ENCODE data around the gene EEF1AKMT2. TPM values are rescaled to one million over a fixed set of nuclear protein-coding genes. Genes with fewer than 3 reads are reported as not detected.

The EEF1AKMT2 gene
- total RNA-seq, 2 experiments from 2014 or later: 19.3 to 19.6 TPM

DNA sequence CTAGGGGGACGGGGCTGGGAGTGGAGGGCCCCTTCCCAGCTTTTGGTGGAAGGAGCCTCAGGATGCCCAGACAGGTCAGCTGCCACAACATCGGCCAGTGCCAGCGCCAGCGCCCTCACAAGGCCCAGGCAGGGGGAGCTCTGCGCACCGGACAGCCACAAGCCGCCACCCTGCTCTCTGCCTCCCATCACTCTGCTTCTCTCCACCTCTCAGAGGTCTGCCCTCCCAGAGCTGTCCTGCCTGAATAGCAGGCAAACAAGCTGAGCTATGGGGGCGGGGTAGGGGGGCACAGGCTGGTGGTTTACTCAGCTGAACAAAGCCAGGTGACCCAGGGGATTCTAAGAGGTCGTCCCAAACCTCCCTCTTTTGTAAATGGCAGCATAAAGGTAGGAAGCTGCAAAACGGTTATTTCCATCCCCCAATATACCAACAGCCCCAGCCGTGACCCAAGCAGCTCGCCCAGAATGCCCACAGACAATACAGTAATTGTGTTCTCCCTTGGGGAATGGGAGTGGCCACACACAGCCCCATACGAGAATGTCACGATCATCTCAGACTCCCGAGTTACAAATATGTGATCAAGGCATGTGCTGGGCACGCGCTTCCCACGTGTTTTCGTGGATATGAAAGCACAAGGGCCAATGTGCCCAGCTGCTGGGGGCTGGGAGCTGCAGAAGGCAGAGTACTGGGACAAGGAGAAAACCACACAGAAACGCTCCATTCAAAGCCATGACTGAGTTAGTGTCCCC is 67.2 kb downstream of the EEF1AKMT2 start:
- Mint-ChIP-seq H3K27me3 (no peaks in the 10 kb centered on the region), H3K27ac (no peak overlapping the region), H3K4me1 (peaks cover 77% of the 10 kb centered on the region), H3K4me3 (no peak overlapping the region), H3K9me3 (no peaks in the 10 kb centered on the region), H3K36me3 (peaks cover 11% of the 10 kb centered on the region)
- DNase-seq: no peak

DNA sequence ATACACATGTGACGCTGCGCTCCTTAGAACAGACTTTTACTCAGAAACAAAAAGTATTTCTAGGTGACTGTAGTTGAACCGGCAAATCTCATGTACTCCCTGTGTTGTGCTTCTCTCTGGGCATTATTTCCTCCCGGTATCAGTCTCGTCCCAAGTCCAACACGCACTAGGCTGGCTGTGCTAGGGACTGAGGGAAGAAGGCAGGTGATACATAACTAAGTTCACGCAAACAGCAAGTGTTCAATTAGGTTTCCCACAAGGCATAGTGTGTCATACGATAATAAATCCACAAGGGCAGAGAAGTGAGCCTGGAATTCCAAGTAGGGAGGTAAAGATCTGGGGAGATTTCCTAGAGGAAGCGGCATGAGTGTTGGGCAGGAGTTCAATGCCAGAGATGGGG is 67.9 kb downstream of the EEF1AKMT2 start:
- Mint-ChIP-seq H3K27ac (peak overlapping the region; percentile 92), H3K9me3 (no peaks in the 10 kb centered on the region), H3K4me3 (no peak overlapping the region), H3K36me3 (peaks cover 11% of the 10 kb centered on the region), H3K4me1 (peaks cover 77% of the 10 kb centered on the region), H3K27me3 (no peaks in the 10 kb centered on the region)
- no peak for DNase-seq

DNA sequence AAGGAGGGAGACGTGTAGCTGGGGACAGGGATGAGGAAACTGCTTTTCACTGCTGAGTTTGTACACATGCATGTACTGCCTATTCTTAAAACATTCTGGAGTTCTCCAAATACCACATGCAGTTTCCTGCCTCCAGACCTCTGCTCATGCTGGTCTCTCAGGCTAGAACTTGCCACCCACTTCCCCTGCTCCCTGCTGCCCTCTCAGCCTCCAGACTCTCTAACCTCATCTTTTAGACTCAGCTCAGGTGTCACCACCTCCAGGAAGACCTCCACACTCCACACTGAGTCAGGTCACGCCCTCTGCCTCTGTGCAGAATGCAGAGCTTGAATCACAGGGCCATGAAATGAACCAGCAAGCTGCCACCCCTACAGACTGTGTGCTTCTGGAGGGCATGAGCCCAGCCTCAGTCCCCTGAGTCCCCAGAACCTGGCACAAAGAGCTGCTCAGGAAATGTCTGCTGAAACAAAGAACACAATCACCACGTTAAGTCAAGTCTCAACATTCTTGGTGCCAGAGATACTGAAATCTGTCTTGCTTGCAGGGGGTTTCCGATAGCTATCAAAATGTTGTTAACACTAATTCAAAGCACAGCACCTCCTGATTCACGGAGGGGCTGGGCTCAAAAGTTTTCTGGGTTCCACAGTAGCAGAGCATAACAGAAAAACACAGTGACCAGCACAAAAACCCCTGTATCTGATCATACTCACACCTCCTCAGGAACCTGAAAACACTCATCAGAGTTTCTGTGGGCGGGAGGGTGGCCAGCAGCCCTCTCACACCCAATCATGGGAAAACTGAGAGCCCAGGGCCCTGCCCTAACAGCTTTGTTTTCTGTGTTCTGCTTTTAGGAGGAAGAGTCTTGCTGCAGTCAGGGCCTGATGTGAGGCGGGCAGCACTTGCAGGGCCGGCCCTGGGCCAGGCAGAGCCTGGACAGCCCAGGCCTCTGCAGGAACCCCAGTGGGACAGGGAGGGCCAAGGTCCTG is 68.6 kb downstream of the EEF1AKMT2 start:
- peak; percentile 70 for DNase-seq
- Mint-ChIP-seq H3K9me3 (no peaks in the 10 kb centered on the region), H3K27me3 (no peaks in the 10 kb centered on the region), H3K36me3 (peaks cover 11% of the 10 kb centered on the region), H3K4me3 (peak overlapping the region; percentile 59), H3K4me1 (peaks cover 77% of the 10 kb centered on the region), H3K27ac (peak overlapping the region; percentile 92)

DNA sequence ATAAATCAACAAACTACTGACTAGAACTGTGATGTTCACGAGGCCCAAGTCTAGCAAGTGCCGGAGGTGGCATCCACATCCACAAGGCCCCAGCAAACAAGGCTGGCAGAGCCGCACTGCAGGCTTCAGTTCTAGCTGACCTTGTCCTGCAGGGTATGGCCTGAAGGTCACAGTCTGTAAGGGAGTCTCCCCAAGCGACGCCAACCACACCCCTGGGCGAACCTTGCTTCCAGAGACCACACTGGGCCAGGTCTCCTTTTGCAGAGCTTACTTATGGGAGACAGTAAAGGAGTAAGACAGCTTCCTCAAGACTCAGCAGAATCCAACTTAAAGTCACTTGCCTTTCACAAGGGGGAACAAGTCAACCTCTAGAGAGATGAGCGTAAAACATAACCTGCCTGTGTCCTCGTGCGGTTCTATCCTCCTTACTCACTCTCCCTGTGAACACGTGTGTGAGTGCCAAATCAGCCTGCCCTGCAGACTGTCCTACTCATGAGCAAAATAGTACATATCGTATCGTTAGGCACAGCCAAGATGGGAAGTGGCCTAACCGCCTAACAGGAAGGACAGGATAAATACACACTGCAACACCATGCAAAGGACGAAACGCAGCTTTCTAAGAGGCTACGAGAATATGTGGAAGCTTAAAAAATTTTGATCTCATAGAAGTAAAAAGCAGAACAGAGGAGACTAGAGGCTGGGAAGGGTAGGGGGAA is 70.2 kb downstream of the EEF1AKMT2 start:
- H3K9me3 Mint-ChIP-seq: no peaks in the 10 kb centered on the region
- no peaks in the 10 kb centered on the region for H3K27me3 Mint-ChIP-seq
- no peak for DNase-seq
- H3K4me3 Mint-ChIP-seq: peak overlapping the region; percentile 5
- peaks cover 23% of the 10 kb centered on the region for H3K36me3 Mint-ChIP-seq
- H3K4me1 Mint-ChIP-seq: peaks cover 79% of the 10 kb centered on the region
- peak overlapping the region; percentile 51 for H3K27ac Mint-ChIP-seq

DNA sequence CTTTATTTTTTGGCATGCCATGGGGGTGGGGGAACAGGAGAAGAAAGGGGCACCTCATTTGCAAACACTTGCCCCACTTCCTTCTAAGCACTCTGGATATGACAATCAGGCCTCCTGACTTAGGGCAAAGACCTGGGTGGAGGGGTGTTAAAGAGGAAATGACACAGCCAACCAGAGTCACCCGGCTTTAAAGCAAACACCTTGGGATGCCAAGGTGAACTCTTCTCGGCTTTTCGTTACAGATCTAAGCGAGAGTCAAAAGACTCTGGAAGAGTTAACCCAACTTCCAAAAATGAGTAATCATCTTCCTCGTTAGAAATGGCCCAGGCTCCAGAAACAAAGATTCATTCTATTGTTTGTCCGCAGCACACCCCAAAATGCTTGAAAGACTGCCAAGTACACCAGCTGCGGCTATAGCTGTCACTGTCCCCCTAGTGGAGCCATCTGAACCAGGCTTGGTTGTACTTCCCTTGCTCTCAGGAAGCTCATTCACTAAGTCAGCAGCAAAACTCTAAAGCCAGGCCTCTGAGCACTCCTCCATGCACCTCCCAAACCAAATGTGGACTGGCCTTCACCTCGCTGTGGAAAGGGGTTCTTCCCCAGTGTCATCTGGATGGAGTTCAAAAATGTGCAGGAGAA is 72.4 kb downstream of the EEF1AKMT2 start:
- H3K4me3 Mint-ChIP-seq: peak overlapping the region; percentile 35
- no peaks in the 10 kb centered on the region for H3K9me3 Mint-ChIP-seq
- H3K36me3 Mint-ChIP-seq: peaks cover 28% of the 10 kb centered on the region
- peak overlapping the region; percentile 76 for H3K27ac Mint-ChIP-seq
- peak; percentile 61 for DNase-seq
- H3K4me1 Mint-ChIP-seq: peaks cover 83% of the 10 kb centered on the region
- no peaks in the 10 kb centered on the region for H3K27me3 Mint-ChIP-seq

DNA sequence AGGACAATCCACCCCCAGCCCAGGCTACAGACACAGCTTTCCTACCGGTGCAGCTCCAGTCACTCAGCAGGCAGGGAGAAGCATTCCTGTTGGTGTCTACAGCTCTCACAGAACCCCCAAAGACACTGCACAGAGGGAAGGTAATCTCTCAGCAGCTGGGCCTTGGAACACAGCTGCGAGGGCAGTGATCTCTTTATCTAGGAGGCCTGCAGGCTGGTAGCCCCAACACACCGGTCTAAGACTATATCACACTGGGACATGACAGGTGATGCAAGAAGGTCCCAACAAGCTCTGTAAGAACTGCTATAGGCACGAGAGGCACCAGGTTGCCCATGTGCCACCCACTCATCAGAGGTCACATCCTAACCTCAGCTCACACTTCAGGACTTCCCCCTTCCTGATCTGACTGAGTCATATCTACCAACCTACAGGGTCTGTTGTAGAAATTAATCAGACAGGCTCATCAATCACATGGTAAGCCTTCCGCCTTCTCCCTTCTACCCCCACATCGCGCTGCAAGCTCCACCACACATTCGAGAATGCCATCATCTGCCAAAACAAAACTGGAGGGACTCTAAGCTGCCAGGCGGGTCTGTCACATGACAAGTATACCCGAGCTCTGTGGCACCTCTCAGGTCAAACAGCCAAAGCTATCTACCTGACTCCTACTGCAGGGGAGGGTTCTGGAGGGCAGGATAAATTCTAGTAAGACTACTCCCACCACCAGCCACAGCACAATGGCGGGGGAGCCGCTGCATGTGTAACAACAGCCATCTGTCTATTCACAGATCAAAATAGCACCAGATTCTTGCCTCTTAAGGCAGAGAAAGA is 73.6 kb downstream of the EEF1AKMT2 start:
- H3K4me3 Mint-ChIP-seq: peak overlapping the region; percentile 35
- no peaks in the 10 kb centered on the region for H3K27me3 Mint-ChIP-seq
- DNase-seq: peak; percentile 81
- H3K9me3 Mint-ChIP-seq: no peaks in the 10 kb centered on the region
- H3K36me3 Mint-ChIP-seq: peaks cover 28% of the 10 kb centered on the region
- H3K27ac Mint-ChIP-seq: peak overlapping the region; percentile 76
- peaks cover 82% of the 10 kb centered on the region for H3K4me1 Mint-ChIP-seq

DNA sequence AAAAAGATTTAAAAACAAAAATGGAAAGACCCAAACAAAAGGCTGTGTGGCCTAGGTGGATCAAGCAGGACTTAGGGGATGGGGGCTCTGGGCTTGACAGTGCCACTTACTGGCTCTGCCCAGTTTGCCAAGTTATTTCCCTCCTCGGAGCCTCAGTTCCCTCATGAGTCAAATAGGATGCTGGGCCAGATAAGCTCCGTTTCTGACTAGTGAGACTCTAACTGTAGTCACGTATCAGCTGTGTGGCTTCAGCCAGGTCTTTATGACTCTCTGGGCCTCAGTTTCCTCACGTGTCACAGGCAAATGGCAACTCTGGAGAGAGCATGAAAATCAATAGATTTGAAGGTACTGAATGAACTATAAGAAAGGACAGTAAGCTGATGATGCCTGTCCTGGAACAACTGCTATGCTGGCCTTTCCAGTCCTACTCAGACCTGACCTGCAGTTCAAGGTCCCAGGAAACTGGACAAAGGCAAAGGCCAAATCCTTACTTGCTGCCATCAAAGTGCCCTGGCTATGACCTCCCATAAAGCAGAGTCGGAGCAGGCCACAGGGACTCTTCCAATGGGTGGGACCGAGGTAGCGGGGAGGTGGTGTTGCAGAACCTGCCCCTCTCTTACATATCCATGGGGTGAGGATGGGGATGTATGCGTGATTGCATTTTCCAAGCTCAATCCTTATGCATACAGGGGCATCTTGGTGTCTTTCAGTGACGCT is 74.5 kb downstream of the EEF1AKMT2 start:
- Mint-ChIP-seq H3K27me3 (no peaks in the 10 kb centered on the region), H3K36me3 (peaks cover 28% of the 10 kb centered on the region), H3K4me3 (peak overlapping the region; percentile 33), H3K27ac (peak overlapping the region; percentile 76), H3K4me1 (peaks cover 79% of the 10 kb centered on the region), H3K9me3 (no peaks in the 10 kb centered on the region)
- DNase-seq: no peak

DNA sequence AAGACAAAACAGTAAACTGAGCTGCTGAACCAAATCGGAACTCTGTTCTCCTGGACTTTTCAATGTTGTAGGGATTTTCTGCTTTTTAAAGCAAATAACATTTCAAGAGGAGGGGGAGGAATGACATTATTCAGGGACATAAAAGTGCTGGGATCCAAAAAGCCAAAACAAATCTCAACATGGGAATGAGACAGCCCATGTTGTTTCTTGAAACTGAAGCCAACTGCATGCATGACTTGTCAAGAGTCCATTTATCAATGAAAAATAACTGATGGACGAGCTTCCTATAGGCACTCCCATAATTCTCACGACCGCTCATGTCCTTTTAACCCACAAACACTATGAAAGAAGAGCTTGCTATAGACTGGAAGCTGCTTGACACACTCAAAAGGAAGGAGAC is 75.3 kb downstream of the EEF1AKMT2 start:
- no peak for DNase-seq
- no peak overlapping the region for H3K4me3 Mint-ChIP-seq
- peaks cover 23% of the 10 kb centered on the region for H3K36me3 Mint-ChIP-seq
- no peaks in the 10 kb centered on the region for H3K27me3 Mint-ChIP-seq
- no peak overlapping the region for H3K27ac Mint-ChIP-seq
- H3K9me3 Mint-ChIP-seq: no peaks in the 10 kb centered on the region
- H3K4me1 Mint-ChIP-seq: peaks cover 72% of the 10 kb centered on the region

DNA sequence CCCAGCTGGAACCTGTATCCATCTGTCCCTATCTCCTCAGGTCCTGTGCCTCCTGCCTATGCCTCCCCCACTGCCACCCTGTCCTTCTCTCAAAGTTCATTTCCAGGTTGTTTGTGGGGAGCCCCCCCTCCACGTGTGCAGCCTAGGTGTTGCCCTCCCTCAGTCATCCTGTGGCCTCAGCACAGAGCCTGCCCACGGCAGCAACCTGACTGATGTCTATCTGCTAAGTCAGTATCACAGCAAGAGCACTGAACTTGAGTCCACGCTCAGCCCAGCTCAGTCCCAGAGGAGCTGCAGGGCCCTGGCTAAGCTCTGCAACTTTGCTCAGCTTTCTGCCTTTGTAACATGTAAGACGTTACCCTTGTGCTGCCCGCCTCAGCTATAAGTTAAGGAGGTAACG is 76.2 kb downstream of the EEF1AKMT2 start:
- no peak for DNase-seq
- H3K9me3 Mint-ChIP-seq: no peaks in the 10 kb centered on the region
- H3K27me3 Mint-ChIP-seq: no peaks in the 10 kb centered on the region
- H3K4me3 Mint-ChIP-seq: no peak overlapping the region
- peaks cover 23% of the 10 kb centered on the region for H3K36me3 Mint-ChIP-seq
- H3K27ac Mint-ChIP-seq: peak overlapping the region; percentile 25
- peaks cover 73% of the 10 kb centered on the region for H3K4me1 Mint-ChIP-seq

DNA sequence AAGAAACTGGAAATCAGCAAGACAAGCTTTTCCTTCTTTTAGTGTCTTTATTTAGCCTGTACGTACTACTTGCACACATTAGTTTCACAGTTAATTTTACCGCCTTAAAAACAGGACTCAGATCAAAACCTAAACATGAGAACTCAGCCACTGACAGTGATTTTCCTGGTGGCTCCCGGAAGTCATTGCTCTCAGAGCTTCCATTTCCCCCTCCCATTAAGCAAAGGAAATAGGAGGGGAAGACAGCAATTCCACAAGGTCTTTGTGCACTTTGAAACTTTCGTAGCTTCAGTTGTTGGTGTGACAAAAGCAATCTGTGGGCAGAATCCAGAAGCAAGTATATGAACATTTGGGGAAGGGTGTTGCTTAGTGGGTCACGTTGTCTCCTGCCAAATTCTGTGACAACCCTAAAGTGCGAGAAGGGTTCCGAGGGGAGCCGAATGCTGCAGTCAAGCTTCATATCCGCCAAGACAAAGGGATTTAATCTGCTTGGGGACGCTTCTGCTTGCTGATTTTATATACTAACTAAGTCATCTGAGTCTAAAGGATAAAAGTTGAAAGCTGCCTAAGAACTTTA is 77.9 kb downstream of the EEF1AKMT2 start:
- Mint-ChIP-seq H3K4me3 (no peak overlapping the region), H3K27ac (no peak overlapping the region), H3K9me3 (no peaks in the 10 kb centered on the region), H3K4me1 (peaks cover 63% of the 10 kb centered on the region), H3K27me3 (no peaks in the 10 kb centered on the region), H3K36me3 (peaks cover 21% of the 10 kb centered on the region)
- no peak for DNase-seq

DNA sequence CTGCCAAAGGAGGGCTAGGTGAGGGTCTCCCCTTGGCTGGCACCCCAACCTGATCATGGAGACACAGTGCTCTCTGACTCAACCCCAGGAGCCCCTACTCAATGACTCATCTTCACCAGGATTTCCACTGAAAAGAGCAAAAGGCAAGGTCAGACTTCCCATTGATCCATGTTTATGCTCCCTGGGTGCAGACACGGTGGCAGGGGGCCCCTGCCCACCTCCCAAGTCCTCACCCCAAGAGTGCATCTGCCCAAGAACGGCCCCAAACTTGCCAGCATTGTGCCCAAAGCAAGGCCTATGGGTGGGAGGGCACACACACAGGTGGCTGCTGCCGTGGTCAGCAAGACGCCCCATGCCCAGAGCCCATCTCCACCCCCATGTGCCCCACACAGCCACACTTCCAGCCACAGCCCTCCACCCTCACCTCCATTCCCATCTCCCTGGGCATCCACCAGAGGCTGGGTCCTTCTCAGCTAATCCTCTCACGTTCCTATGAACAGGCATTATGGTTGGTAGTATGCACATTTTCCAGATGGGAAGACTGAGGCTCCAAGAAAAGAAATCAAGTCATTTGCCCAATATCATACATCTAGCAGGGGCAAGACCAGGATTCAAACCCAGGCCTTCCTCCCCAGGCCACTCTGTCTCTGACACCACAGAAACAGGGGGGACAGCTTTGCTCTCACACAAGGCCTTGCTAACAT is 78.8 kb downstream of the EEF1AKMT2 start:
- H3K9me3 Mint-ChIP-seq: no peaks in the 10 kb centered on the region
- no peak overlapping the region for H3K4me3 Mint-ChIP-seq
- no peak for DNase-seq
- H3K36me3 Mint-ChIP-seq: peaks cover 21% of the 10 kb centered on the region
- no peaks in the 10 kb centered on the region for H3K27me3 Mint-ChIP-seq
- no peak overlapping the region for H3K27ac Mint-ChIP-seq
- peaks cover 57% of the 10 kb centered on the region for H3K4me1 Mint-ChIP-seq

DNA sequence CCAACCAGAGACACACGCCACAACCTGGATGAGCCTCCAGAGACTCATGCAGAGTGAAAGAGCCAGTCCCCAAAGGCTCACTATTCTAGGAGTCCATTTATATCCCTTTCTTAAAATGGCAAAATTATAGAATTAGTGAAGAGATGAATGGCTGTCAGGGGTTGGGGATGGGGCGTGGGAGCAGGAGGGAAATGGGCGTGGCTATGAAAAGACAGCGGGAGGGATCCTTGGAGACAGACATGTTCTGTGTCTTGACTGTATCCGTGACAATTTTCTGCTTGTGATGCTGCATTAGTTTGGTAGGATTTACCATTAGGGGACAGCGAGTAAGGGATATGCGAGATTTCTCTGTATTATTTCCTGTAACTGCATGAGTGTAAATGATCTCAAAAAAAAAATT is 80.5 kb downstream of the EEF1AKMT2 start:
- Mint-ChIP-seq H3K27ac (no peak overlapping the region), H3K27me3 (no peaks in the 10 kb centered on the region), H3K36me3 (peaks cover 14% of the 10 kb centered on the region), H3K9me3 (no peaks in the 10 kb centered on the region), H3K4me1 (peaks cover 45% of the 10 kb centered on the region), H3K4me3 (no peak overlapping the region)
- DNase-seq: no peak
